ENCODE measurements around the gene MT2A. TPM values are rescaled to one million over a fixed set of nuclear protein-coding genes. Genes with fewer than 3 reads are reported as not detected.
A peak's percentile ranks its signal among the peaks of the same experiment; 100 is the strongest.

MT2A gene
- total and polyA plus RNA-seq, 2 donors from 2014 or later, result 315 to 507 TPM

DNA sequence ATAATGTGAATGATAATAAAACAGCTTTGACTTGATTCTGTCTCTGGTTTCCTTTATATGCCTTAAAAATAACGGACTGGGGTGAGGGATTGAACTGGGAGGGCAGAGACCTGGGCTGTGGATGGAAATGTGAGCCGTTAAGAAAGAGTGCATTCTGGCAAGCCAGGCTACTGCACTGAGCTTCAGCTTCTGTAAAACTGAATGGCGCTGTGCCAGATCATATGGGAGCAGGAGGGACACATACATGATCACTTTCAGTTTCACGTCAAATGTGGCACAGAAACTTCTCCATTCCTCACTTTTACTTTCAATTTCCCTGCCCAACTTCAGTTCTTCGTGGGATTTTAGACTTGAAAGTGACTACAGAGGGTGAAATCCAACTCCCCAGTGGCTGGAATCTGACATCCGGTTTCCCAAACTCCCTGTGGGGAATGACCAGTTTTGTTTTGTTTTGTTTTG, 1.1 kb downstream of the MT2A start:
- Histone ChIP-seq H3K9me3 (ENCODE audit: control insufficient read depth in 2 of 3, insufficient read depth in 1 of 3, low read length in 3 of 3) (no peaks in the 10 kb centered on the region), H3K4me1 (ENCODE audit: control insufficient read depth in 2 of 3, insufficient read depth in 2 of 3, low read depth in 1 of 3, low read length in 3 of 3) (peaks cover 0 to 32% (median 17%) of the 10 kb centered on the region in 3 donors), H3K27me3 (ENCODE audit: control insufficient read depth, insufficient read depth, low read length) (no peaks in the 10 kb centered on the region), H3K9ac (ENCODE audit: low read length in 3 of 3) (peak overlapping the region; percentile 2 to 81 (median 68)), H3K4me3 (ENCODE audit: low read length in 3 of 3) (peak overlapping the region; percentile 17 to 94 (median 92)), H3K27ac (ENCODE audit: low read depth in 2 of 2, low read length in 2 of 2) (peak overlapping the region; percentile 84 to 92), H3K36me3 (ENCODE audit: control insufficient read depth in 2 of 3, insufficient read depth in 3 of 3, low read length in 3 of 3) (no peaks in the 10 kb centered on the region)
- intact Hi-C loops (cut with DNase I), result loop anchor here (10.0 kb wide), 1 partner anchor 75 kb away; the partner anchor contains the start of gene MT1X
- no peak for FAIRE-seq
- TF ChIP-seq, protein P1, sequence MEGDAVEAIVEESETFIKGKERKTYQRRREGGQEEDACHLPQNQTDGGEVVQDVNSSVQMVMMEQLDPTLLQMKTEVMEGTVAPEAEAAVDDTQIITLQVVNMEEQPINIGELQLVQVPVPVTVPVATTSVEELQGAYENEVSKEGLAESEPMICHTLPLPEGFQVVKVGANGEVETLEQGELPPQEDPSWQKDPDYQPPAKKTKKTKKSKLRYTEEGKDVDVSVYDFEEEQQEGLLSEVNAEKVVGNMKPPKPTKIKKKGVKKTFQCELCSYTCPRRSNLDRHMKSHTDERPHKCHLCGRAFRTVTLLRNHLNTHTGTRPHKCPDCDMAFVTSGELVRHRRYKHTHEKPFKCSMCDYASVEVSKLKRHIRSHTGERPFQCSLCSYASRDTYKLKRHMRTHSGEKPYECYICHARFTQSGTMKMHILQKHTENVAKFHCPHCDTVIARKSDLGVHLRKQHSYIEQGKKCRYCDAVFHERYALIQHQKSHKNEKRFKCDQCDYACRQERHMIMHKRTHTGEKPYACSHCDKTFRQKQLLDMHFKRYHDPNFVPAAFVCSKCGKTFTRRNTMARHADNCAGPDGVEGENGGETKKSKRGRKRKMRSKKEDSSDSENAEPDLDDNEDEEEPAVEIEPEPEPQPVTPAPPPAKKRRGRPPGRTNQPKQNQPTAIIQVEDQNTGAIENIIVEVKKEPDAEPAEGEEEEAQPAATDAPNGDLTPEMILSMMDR (IDR thresholded peaks at IDR 0.05; ENCODE audit: borderline replicate concordance, extremely low read depth, insufficient read depth), result no peak
- DNase-seq, result peak in 4 of 5 donors; percentile 62 to 89 (median 72)

DNA sequence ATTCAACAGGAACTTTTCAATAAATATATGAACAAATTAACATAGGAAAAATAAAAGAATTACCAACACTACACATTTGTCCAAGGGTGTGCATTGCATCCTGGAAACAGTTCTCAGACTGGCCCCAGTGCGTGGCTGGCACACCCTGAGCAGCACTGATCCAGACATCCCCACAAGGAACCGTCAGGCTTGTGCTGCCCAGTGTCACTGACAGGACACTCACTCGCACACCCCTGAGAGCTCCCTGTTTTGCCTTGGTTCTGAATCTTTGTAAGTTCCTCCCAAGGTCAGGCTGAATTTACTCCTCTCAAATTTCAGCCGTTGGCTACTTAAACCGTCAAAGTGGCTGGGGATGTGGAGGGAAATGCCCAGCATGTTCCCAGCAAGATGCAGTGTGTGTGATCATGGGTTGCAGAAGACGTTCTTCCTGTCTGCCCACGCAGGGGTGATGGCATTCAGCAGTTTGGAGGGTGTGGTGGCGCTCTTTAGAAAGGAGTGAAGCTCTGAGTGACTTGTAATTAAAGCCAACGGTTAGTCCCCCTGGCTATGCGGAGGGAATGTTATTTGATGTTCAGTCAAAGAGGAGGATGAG, 1.7 kb downstream of the MT2A start:
- FAIRE-seq, result no peak
- peak overlapping the region in 2 of 3 donors; percentile 68 to 81 for H3K9ac ChIP-seq (ENCODE audit: low read length in 3 of 3)
- H3K9me3 ChIP-seq (ENCODE audit: control insufficient read depth in 2 of 3, insufficient read depth in 1 of 3, low read length in 3 of 3), result no peaks in the 10 kb centered on the region
- H3K36me3 ChIP-seq (ENCODE audit: control insufficient read depth in 2 of 3, insufficient read depth in 3 of 3, low read length in 3 of 3), result no peaks in the 10 kb centered on the region
- peak overlapping the region; percentile 84 to 92 for H3K27ac ChIP-seq (ENCODE audit: low read depth in 2 of 2, low read length in 2 of 2)
- peak overlapping the region in 2 of 3 donors; percentile 92 to 94 for H3K4me3 ChIP-seq (ENCODE audit: low read length in 3 of 3)
- H3K4me1 ChIP-seq (ENCODE audit: control insufficient read depth in 2 of 3, insufficient read depth in 2 of 3, low read depth in 1 of 3, low read length in 3 of 3), result peaks cover 0 to 32% (median 17%) of the 10 kb centered on the region in 3 donors
- TF ChIP-seq, protein P1 (IDR thresholded peaks at IDR 0.05; ENCODE audit: borderline replicate concordance, extremely low read depth, insufficient read depth), result no peak
- no peaks in the 10 kb centered on the region for H3K27me3 ChIP-seq (ENCODE audit: control insufficient read depth, insufficient read depth, low read length)
- intact Hi-C loops (cut with DNase I), result no loop called here
- peak in 4 of 5 donors; percentile 52 to 74 (median 70) for DNase-seq

DNA sequence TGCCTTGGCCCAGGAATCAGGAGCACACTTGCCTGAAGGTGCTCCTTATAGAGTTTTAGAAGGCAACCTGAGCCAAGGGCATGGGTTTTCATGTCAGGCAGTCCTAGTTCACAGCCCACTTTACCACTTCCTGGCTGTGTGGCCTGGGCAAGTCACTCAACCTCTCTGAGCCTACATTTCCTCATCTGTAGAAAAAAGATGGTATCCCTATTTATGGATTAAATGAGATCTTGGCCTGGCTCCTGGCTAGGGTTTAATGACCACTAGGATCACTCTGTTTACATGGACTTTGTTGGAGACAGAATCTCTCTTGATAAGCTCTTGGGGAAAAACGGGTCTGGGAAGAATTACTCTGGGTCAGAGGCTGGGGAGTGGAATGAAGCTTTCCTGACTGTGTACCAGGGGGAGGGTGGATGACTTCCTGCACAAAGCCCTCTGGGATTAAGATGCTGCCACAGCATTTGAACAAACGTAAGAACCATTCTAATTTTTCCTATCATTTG, 2.3 kb downstream of the MT2A start:
- FAIRE-seq, result no peak

More for the DNA sequence above, 2.3 kb downstream of the MT2A start:
- Histone ChIP-seq H3K9ac (ENCODE audit: low read length in 3 of 3) (peak overlapping the region in 1 of 3 donors; percentile 42), H3K36me3 (ENCODE audit: control insufficient read depth in 2 of 3, insufficient read depth in 3 of 3, low read length in 3 of 3) (no peaks in the 10 kb centered on the region), H3K27me3 (ENCODE audit: control insufficient read depth, insufficient read depth, low read length) (no peaks in the 10 kb centered on the region), H3K27ac (ENCODE audit: low read depth in 2 of 2, low read length in 2 of 2) (peak overlapping the region; percentile 84 to 92), H3K4me1 (ENCODE audit: control insufficient read depth in 2 of 3, insufficient read depth in 2 of 3, low read depth in 1 of 3, low read length in 3 of 3) (peaks cover 0 to 32% (median 17%) of the 10 kb centered on the region in 3 donors), H3K9me3 (ENCODE audit: control insufficient read depth in 2 of 3, insufficient read depth in 1 of 3, low read length in 3 of 3) (no peaks in the 10 kb centered on the region), H3K4me3 (ENCODE audit: low read length in 3 of 3) (peak overlapping the region in 2 of 3 donors; percentile 92 to 94)
- no peak for DNase-seq
- TF ChIP-seq, protein P1 (IDR thresholded peaks at IDR 0.05; ENCODE audit: borderline replicate concordance, extremely low read depth, insufficient read depth), result no peak
- intact Hi-C loops (cut with DNase I), result no loop called here

All from kidney (tissue), 14 donors.